Colon (tissue), 2 donors: ENCODE results near the gene PHF11.

Experiments
- FAIRE-seq: peaks from 2 replicates; lab custom pipeline; 2012; peaks lifted over from hg19 to GRCh38; lab: Jason Lieb, UNC
- donor health status: control.
- donor health status: control.

Gene PHF11

GRCh38 chr13:49498206-49498605 lies 2.5 kb downstream of the PHF11 start:
- no peak for FAIRE-seq

DNA sequence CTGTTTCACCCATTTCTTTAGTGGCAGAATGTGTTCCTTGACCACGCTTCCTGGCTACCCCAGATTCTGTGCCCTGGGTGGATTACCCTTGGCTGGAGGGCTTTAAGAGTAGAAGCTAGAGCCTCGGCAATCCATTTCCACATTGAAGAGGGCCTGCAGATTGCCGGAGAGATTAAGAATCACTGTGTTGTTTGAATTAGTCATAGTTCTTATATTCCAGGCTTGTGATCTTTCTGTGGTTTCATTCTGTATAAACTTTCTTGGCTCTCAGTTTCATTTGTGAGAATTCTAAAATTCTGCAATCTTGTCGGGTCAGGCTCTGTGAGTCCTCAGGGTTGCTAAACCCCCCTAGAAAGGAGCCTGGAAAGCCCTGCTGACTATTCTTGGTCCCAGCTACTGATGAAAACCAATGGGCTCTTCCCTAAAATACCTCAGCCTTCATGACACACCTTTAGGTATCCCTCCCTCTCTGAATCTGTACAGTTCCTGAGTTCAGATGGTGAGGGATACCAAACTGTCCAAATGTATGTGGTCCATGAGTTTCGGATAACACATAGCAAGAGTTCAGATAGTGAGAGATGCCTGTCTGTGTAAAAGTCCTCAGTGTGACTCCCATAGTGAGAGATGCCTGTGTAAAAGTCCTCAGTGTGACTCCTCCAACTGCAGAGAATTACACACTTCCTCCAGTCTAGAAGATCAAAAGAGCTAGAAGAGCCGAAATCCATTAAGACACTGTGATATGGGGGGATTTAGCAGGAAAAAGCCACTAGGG lies 4.3 kb downstream of the PHF11 start:
- FAIRE-seq: no peak

GRCh38 chr13:49502954-49503353 lies 7.2 kb downstream of the PHF11 start:
- FAIRE-seq: no peak

- no peak for FAIRE-seq
Observed at GRCh38 chr13:49503951-49504350, 8.2 kb downstream of the PHF11 start.

DNA sequence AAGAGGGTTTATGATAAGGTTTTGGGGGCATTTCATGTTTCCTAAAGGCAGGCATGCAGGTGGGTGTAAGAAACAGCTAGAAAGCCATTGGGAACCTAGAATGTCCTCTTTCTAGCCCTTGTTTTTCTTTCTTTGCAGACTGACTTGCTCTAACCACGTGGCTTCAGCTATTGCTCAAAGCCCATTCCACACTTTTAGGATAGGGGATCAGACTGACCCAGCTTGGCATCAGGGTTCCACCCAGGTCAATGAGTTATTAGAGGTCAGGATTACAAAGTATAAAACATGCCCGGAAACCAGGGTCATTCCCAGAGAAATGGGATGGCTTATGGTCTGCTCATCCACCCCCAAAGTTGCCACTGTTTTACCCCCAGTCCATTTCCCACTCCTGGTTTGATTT lies 16.8 kb downstream of the PHF11 start:
- no peak for FAIRE-seq

DNA sequence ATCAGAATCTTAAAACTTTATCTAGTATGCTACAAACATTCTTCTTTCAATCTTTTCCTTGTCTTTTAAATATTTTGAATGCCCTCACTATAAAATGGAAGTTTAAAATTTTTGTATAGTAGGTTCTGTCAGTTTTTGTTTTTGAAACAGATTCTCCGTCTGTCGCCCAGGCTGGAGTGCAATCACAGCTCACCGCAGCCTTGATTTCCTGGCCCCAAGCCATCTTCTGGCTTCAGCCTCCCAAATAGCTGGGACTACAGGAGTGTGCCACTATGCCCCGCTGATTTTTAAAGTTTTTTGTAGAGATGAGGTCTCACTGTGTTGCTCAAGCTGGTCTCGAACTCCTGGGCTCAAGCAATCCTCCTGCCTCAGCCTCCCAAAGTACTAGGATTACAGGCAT lies 20.7 kb downstream of the PHF11 start:
- FAIRE-seq: no peak

GRCh38 chr13:49517461-49517860 lies 21.7 kb downstream of the PHF11 start:
- no peak for FAIRE-seq

DNA sequence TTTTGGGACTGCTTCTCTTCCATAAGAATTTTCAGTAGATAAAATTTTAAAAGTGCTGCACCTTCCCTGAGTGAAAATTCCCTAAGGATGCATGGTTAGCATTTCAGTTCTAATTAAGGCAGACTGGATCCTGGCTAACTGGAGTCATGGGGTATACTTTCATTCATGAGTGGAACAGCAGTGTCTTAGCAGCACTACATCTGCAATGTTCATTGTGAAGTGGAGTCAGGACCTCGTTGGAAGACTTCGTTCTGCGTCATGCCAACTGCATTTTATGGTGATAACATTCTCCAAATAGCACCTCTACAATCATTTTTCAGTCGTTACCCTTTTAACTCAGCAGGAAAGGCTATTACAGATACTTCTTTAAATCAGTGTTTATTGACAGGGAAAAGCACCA lies 25.5 kb downstream of the PHF11 start:
- no peak for FAIRE-seq

DNA sequence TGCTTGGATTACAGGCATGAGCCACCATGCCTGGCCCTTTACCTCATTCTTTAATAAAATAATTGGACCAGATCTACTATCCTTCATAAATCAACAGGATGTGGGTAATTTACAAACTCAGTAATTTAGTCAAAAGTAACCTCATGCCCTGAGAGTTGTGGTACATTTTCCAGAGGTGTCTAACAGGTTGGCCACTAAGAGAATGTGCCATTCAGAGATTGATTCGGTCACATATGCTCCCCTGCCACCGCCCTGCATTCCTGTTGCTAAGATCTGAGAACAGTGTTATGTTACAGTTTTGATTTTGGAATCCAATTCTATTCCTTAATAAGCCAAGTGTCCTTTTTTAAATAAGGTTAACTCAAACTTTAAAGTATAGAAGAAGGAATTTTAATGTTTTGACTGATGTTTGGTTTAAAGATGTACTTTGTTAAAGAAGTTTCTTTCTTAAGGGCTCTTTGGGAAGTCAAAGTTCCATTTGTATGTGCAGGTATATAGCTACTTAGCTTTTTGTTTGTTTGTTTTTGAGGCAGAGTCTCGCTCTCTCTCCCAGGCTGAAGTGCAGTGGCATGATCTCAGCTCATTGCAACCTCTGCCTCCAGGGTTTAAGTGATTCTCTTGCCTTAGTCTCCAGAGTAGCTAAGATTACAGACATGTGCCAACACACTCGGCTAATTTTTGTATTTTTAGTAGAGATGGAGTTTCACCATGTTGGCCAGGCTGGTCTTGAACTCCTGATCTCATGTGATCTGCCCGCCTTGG lies 29.2 kb downstream of the PHF11 start:
- FAIRE-seq: no peak

DNA sequence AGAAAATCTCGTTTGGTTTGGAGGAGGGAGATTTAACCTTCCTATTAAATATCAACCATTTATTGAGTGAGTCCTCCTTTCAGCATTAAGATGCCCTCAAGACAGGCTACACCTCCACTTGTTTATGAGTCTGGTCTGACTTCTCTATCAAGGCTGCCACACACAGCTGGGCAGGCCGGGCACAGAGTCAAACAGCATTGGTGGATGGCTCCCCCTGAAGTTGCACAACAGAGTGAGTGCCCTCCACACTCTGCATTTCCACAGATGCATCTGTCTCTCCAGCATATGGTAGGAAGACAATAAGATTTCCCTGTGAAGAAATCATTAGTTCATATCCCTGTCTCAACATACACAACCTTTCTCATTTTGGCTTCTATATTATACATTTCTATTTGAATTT lies 31.4 kb downstream of the PHF11 start:
- FAIRE-seq: no peak

DNA sequence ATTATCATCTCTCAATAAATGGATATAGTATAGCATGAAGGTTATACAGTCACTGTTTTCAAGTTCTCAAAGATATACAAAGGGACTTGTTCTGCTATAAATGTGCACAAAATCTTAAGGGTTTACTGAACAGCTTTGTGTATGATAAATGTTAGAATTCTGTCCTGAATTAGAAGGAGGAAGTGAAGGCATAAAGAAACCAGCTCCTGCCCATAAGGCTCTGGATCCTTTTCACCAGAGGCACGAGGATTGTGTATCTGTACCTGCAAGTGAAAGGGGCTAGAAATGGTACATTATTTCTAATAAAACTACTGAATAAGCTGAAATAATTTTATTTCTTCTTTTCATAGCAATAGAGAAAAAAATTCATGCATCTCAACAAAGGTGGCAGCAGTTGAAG lies 32.4 kb downstream of the PHF11 start:
- FAIRE-seq: no peak

- no peak for FAIRE-seq
Observed at GRCh38 chr13:49530457-49530856, 34.7 kb downstream of the PHF11 start.

DNA sequence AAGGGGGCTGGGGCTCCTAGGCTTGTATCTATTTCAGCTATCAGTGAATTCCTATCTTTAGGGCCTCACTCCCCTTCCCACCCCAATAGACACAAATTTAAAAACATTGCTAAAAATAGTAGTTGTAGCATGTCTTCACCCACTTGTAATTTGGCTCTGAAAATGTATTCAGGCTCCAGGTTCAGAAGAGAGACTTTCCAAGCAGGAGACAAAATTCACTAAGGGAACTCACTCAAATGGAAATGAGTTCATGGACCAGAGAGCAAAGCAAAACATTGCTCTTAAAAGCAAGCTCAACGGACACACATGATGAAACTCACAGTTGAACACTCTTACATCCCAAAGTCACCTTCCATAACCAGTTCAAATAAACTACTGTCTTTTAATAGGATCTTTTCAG lies 36.8 kb downstream of the PHF11 start:
- FAIRE-seq: no peak

DNA sequence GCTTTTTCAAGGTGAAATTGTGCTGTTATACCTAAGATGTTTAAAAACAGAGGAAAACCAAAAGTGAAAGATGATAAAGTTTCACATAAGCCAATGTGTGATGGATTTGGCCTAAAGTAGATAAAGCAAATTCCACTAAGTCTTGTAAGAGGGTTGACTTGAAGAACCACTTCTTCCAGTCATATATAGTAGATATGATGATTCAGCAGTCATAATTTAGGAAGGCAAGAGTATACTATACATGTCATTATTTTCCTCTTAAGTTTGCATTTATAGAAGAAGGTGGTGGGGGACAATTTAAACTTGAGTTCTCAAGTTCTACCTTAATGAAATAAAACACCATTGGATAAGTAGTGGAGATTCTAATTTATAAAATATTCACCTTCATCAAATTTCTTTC lies 37.3 kb downstream of the PHF11 start:
- no peak for FAIRE-seq

GRCh38 chr13:49533591-49534269 lies 38.0 kb downstream of the PHF11 start:
- FAIRE-seq: no peak

- FAIRE-seq: no peak
Observed at GRCh38 chr13:49536144-49536873, 40.6 kb downstream of the PHF11 start.

DNA sequence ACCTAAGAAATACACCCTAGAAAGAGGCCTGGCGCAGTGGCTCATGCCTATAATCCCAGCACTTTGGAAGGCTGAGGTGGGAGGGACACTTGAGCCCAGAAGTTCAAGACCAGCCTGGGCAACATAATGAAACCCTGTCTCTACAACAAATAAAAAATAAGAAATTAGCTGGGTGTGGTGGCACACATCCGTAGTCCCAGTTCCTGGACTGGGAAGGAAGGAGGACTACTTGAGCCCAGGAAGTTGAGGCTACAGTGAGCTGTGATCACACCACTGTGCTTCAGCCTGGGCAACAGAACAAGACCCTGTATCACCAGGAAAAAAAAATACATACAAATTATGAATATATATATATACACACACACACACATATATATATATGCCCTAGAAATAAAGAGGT lies 42.7 kb downstream of the PHF11 start:
- no peak for FAIRE-seq

DNA sequence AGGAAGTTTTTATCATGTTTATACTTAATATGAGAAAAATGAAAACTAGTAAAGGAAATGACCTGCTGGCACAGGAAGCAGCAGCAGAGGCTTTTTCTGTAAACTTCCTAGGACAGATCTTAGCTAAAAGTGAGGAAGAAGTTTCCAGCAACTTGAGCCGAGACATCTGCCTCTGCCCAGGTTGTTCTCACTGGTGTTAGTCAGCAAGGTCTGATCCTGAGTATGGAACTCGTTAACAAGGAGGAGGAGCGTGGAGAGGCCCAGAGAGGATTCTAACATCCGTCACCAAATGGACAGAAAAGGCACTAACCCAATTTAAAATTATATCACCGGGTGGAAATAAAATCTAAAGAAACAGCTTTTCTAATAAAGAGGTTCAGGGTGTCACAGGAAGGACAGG lies 43.6 kb downstream of the PHF11 start:
- FAIRE-seq: no peak

GRCh38 chr13:49539746-49540145 lies 44.0 kb downstream of the PHF11 start:
- no peak for FAIRE-seq

- FAIRE-seq: no peak
Observed at GRCh38 chr13:49540552-49540951, 44.8 kb downstream of the PHF11 start.

- no peak for FAIRE-seq
Observed at GRCh38 chr13:49543656-49544055, 47.9 kb downstream of the PHF11 start.

- no peak for FAIRE-seq
Observed at GRCh38 chr13:49545661-49546060, 49.9 kb downstream of the PHF11 start.

GRCh38 chr13:49546561-49546960 lies 50.8 kb downstream of the PHF11 start:
- FAIRE-seq: no peak
